H9 (cell line): ENCODE results near the gene INSRR. TPM values are rescaled to one million over a fixed set of nuclear protein-coding genes. Genes with fewer than 3 reads are reported as not detected.

ENCODE experiments used
- DNase-seq: peaks from one replicate; pipeline ENCODE4 v3.0.0-alpha.2; 2017
- H2AFZ ChIP-seq: one replicate; pipeline ENCODE4 v1.6.1; 2013; ENCODE audit warnings: mild to moderate bottlenecking, low read length, control low read depth, moderate library complexity
- H2AK5ac ChIP-seq: 2 replicates; pipeline ENCODE4 v1.6.1; 2013; ENCODE audit warnings: low read length, control low read depth, mixed read lengths; ENCODE audit not compliant: insufficient read length
- H2BK120ac ChIP-seq: one replicate; pipeline ENCODE4 v1.6.1; 2013; ENCODE audit warnings: low read depth, mild to moderate bottlenecking, low read length, control low read depth, inconsistent platforms; ENCODE audit not compliant: poor library complexity, severe bottlenecking
- H2BK12ac ChIP-seq: 2 replicates; pipeline ENCODE4 v1.6.1; 2013; ENCODE audit warnings: low read length, control low read depth, mixed read lengths, low read depth; ENCODE audit not compliant: insufficient read length
- H2BK15ac ChIP-seq: 2 replicates; pipeline ENCODE4 v1.6.1; 2013; ENCODE audit warnings: low read depth, low read length, control low read depth
- H2BK20ac ChIP-seq: one replicate; pipeline ENCODE4 v1.6.1; 2013; ENCODE audit warnings: low read depth, mild to moderate bottlenecking, low read length, control low read depth, inconsistent platforms; ENCODE audit not compliant: poor library complexity, severe bottlenecking
- H2BK5ac ChIP-seq: 2 replicates; pipeline ENCODE4 v1.6.1; 2013; ENCODE audit warnings: low read length, control low read depth, mixed read lengths; ENCODE audit not compliant: insufficient read length
- H3K14ac ChIP-seq: 2 replicates; pipeline ENCODE4 v1.6.1; 2013; ENCODE audit warnings: low read length, control low read depth; ENCODE audit not compliant: insufficient read depth
- H3K18ac ChIP-seq: 2 replicates; pipeline ENCODE4 v1.6.1; 2013; ENCODE audit warnings: low read depth, mild to moderate bottlenecking, mixed read lengths, low read length, control low read depth; ENCODE audit not compliant: insufficient read length
- H3K23ac ChIP-seq: 2 replicates; pipeline ENCODE4 v1.6.1; 2013; ENCODE audit warnings: low read length, control low read depth, mixed read lengths, low read depth; ENCODE audit not compliant: insufficient read length
- H3K23me2 ChIP-seq: 2 replicates; pipeline ENCODE4 v1.6.1; 2013; ENCODE audit warnings: low read depth, mild to moderate bottlenecking, mixed read lengths, low read length, control low read depth; ENCODE audit not compliant: insufficient read length, poor library complexity, severe bottlenecking
- H3K27ac ChIP-seq: 2 replicates; pipeline ENCODE4 v1.5.1; 2013; ENCODE audit warnings: low read length, control low read depth, mixed read lengths, low read depth; ENCODE audit not compliant: insufficient read length
- H3K27me3 ChIP-seq: 2 replicates; pipeline ENCODE4 v1.6.1; 2013; ENCODE audit warnings: low read length, control low read depth, inconsistent platforms; ENCODE audit not compliant: insufficient read depth
- H3K4ac ChIP-seq: 2 replicates; pipeline ENCODE4 v1.6.1; 2013; ENCODE audit warnings: low read depth, mild to moderate bottlenecking, control low read depth, inconsistent platforms, low read length, moderate library complexity
- H3K4me1 ChIP-seq: 2 replicates; pipeline ENCODE4 v1.6.1; 2013; ENCODE audit warnings: low read length, control low read depth, inconsistent platforms; ENCODE audit not compliant: insufficient read depth
- H3K4me2 ChIP-seq: 2 replicates; pipeline ENCODE4 v1.6.1; 2013; ENCODE audit warnings: low read length, control low read depth, mixed read lengths; ENCODE audit not compliant: insufficient read length, insufficient read depth
- H3K56ac ChIP-seq: 2 replicates; pipeline ENCODE4 v1.6.1; 2013; ENCODE audit warnings: low read depth, mild to moderate bottlenecking, mixed read lengths, low read length, control low read depth; ENCODE audit not compliant: insufficient read length
- H3K79me1 ChIP-seq: 2 replicates; pipeline ENCODE4 v1.6.1; 2013; ENCODE audit warnings: low read depth, mild to moderate bottlenecking, moderate library complexity, low read length, control low read depth, inconsistent platforms; ENCODE audit not compliant: insufficient read depth, poor library complexity, severe bottlenecking
- H3K79me2 ChIP-seq: 2 replicates; pipeline ENCODE4 v1.6.1; 2013; ENCODE audit warnings: low read length, control low read depth, inconsistent platforms; ENCODE audit not compliant: insufficient read depth
- H3K9ac ChIP-seq: 2 replicates; pipeline ENCODE4 v1.6.1; 2013; ENCODE audit warnings: low read length, control low read depth, mixed read lengths; ENCODE audit not compliant: insufficient read length; ENCODE audit errors: extremely low read depth
- H3K9me3 ChIP-seq: one replicate; pipeline ENCODE4 v1.6.1; 2013; ENCODE audit warnings: low read depth, low read length, inconsistent platforms; ENCODE audit not compliant: control insufficient read depth
- H3T11ph ChIP-seq: one replicate; pipeline ENCODE4 v1.6.1; 2013; ENCODE audit warnings: mild to moderate bottlenecking, low read length, control low read depth, inconsistent platforms
- H4K20me1 ChIP-seq: one replicate; pipeline ENCODE4 v1.6.1; 2013; ENCODE audit not compliant: control insufficient read depth, insufficient read length, insufficient read depth
- H4K5ac ChIP-seq: 2 replicates; pipeline ENCODE4 v1.6.1; 2013; ENCODE audit warnings: low read depth, mild to moderate bottlenecking, mixed read lengths, low read length, control low read depth; ENCODE audit not compliant: insufficient read length
- H4K8ac ChIP-seq: replicated peaks from 2 replicates; pipeline ENCODE4 v1.6.1; 2013; ENCODE audit warnings: low read length, control low read depth, mixed read lengths, low read depth; ENCODE audit not compliant: insufficient read length
- H4K91ac ChIP-seq: 2 replicates; pipeline ENCODE4 v1.6.1; 2013; ENCODE audit warnings: low read depth, mild to moderate bottlenecking, moderate library complexity, mixed read lengths, low read length, control low read depth; ENCODE audit not compliant: insufficient read length
- H3K27ac Mint-ChIP-seq, 3 experiments: 2 replicates in 2 of 3; 3 replicates in 1 of 3; pipeline ENCODE4 v1.8.0; 2020 to 2021; ENCODE audit warnings: mixed read lengths in 3 of 3, mild to moderate bottlenecking in 1 of 3, moderate library complexity in 1 of 3
- H3K27me3 Mint-ChIP-seq: 2 replicates; pipeline ENCODE4 v1.8.0; 2021; ENCODE audit warnings: low read depth, mild to moderate bottlenecking, moderate library complexity, mixed read lengths
- H3K36me3 Mint-ChIP-seq, 3 experiments: 2 replicates in 2 of 3; 3 replicates in 1 of 3; pipeline ENCODE4 v1.8.0; 2020 to 2021; ENCODE audit warnings: low read depth in 3 of 3, mixed read lengths in 3 of 3; ENCODE audit not compliant: insufficient read depth in 1 of 3
- H3K4me1 Mint-ChIP-seq, 2 experiments: 2 replicates each; pipeline ENCODE4 v1.8.0; 2020; ENCODE audit warnings: mixed read lengths in 2 of 2
- H3K4me3 Mint-ChIP-seq, 2 experiments: 2 replicates in 1 of 2; 3 replicates in 1 of 2; pipeline ENCODE4 v1.8.0; 2020 to 2021; ENCODE audit warnings: mild to moderate bottlenecking in 2 of 2, mixed read lengths in 2 of 2, moderate library complexity in 1 of 2
- H3K9me3 Mint-ChIP-seq, 2 experiments: 2 replicates in 1 of 2; 3 replicates in 1 of 2; pipeline ENCODE4 v1.8.0; 2020; ENCODE audit warnings: mild to moderate bottlenecking in 2 of 2, mixed read lengths in 2 of 2, moderate library complexity in 1 of 2
- WGBS: extraction: QIAGEN DNeasy Blood & Tissue Kit; methylation state at CpG from one replicate; pipeline ENCODE4 v1.1.7; 2013; ENCODE audit warnings: missing lambda C conversion rate, low lambda C conversion rate, mixed read lengths; ENCODE audit not compliant: insufficient read length; ENCODE audit errors: extremely low coverage; 5-methylcytosine and 5-hydroxymethylcytosine counted together
- total RNA-seq: library from RNA; stranded (reverse); gene quantifications from 2 replicates; pipeline ENCODE4 v1.2.1, GENCODE V29; 2021
- TF ChIP-seq, protein P1 (sequence below): fragments of 200-600 bp; sonication (generic); conservative IDR thresholded peaks from 3 replicates; pipeline ENCODE4 v1.8.0; 2021; ENCODE audit warnings: antibody characterized with exemption, mild to moderate bottlenecking

Gene INSRR
- total RNA-seq, 1 experiment from 2014 or later = not detected

DNA sequence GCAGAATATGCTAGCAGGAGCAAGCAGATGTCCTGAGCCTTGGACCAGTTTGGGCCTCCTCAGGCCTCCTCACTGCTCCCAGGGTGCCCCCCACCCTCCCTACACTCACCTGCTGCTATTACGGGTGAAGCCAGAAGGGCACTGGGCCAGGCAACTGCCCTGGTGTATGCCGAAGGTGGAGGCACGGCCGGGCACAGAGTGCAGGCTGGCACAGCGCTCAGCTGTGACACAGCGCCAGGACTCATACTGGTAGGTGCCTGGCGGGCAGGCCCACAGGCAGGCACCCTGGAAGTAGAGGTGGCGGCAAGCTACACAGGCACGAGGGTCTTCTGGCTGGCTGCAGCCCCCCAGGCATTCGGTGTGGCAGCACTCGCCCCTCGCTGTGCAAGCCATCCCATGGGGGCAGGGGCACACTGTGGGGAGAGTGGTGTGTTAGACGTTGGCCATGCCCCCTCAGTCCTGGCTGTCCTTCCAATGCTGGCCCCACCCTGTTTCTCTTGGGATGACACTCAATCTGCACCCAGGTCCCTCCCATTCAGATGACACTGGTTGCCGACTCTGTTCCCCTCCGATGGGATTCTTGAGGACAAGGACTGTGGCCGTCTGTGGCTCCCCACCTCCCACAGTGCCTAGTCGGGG lies 7.0 kb downstream of the INSRR start:
- Mint-ChIP-seq H3K4me3 (no peak overlapping the region), H3K9me3 (no peaks in the 10 kb centered on the region), H3K27ac (no peak overlapping the region), H3K4me1 (peaks cover 12 to 18% of the 10 kb centered on the region in 2 experiments), H3K27me3 (peaks cover 96% of the 10 kb centered on the region), H3K36me3 (no peaks in the 10 kb centered on the region)
- Histone ChIP-seq H4K5ac (no peak overlapping the region), H3K79me2 (no peaks in the 10 kb centered on the region), H3K27me3 (peaks cover 40% of the 10 kb centered on the region), H4K8ac (no peak overlapping the region), H3K79me1 (no peaks in the 10 kb centered on the region), H3K9me3 (no peaks in the 10 kb centered on the region), H3K4me1 (no peaks in the 10 kb centered on the region), H2BK15ac (no peak overlapping the region), H2BK5ac (no peak overlapping the region), H3K4ac (no peak overlapping the region), H2BK12ac (no peak overlapping the region), H2BK20ac (no peak overlapping the region), H3K4me2 (no peak overlapping the region), H2AK5ac (no peak overlapping the region), H3K14ac (no peak overlapping the region), H3K18ac (no peak overlapping the region), H3K56ac (no peak overlapping the region), H3K27ac (no peak overlapping the region), H3K23ac (no peak overlapping the region), H2AFZ (no peak overlapping the region), H4K91ac (no peak overlapping the region), H4K20me1 (no peaks in the 10 kb centered on the region), H3K23me2 (peaks cover 3% of the 10 kb centered on the region), H2BK120ac (no peak overlapping the region), H3K9ac (no peak overlapping the region), H3T11ph (no peak overlapping the region)
- WGBS = no CpG with 5 or more reads among the region's 17 CpGs
- TF ChIP-seq, protein P1, sequence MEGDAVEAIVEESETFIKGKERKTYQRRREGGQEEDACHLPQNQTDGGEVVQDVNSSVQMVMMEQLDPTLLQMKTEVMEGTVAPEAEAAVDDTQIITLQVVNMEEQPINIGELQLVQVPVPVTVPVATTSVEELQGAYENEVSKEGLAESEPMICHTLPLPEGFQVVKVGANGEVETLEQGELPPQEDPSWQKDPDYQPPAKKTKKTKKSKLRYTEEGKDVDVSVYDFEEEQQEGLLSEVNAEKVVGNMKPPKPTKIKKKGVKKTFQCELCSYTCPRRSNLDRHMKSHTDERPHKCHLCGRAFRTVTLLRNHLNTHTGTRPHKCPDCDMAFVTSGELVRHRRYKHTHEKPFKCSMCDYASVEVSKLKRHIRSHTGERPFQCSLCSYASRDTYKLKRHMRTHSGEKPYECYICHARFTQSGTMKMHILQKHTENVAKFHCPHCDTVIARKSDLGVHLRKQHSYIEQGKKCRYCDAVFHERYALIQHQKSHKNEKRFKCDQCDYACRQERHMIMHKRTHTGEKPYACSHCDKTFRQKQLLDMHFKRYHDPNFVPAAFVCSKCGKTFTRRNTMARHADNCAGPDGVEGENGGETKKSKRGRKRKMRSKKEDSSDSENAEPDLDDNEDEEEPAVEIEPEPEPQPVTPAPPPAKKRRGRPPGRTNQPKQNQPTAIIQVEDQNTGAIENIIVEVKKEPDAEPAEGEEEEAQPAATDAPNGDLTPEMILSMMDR = no peak
- no peak for DNase-seq
